Measurements from ENCODE around the gene IPMK.

IPMK gene

GRCh38 chr10:58150290-58150689, 117.4 kb downstream of the IPMK start (continued):
- TF ChIP-seq CTCF (tag by site-specific recombination; IDR thresholded peaks at IDR 0.05) = no peak
- no peak for TF ChIP-seq ZNF266 (tag by site-specific recombination; IDR thresholded peaks at IDR 0.05; ENCODE audit: low read depth)
- no peak for TF ChIP-seq ZNF707 (tag by site-specific recombination; IDR thresholded peaks at IDR 0.05)
- no peak for TF ChIP-seq ZNF621 (tag by site-specific recombination; IDR thresholded peaks at IDR 0.05)
- TF ChIP-seq ZNF155 (tag by site-specific recombination; IDR thresholded peaks at IDR 0.05) = no peak
- TF ChIP-seq ZBTB20 (tag by site-specific recombination; IDR thresholded peaks at IDR 0.05) = no peak
- TF ChIP-seq ZXDB (tag by site-specific recombination; IDR thresholded peaks at IDR 0.05) = no peak
- TF ChIP-seq ZNF555 (tag by site-specific recombination; conservative IDR thresholded peaks at IDR 0.05) = no peak

DNA sequence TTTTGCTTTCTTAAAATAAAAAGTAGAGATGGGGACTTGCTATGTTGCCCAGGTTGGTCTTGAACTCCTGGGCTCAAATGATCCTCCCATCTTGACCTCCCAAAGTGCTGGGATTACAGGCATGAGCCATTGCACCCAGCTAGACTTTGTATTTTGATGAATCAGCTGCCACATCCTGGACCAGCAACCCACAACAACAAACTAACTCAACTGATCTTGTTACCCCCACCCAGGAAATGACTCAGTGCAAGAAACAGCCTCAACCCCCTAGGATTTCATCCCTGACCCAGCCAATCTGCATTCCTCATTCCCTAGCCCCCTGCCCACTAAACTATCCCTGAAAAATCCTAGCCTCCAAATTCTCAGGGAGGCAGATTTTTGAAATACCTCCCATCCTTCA, 123.8 kb downstream of the IPMK start:
- Histone ChIP-seq H3K36me3 (ENCODE audit: control insufficient read depth in 2 of 2, insufficient read depth in 1 of 2, low read length in 2 of 2) (no peaks in the 10 kb centered on the region), H3K4me1 (ENCODE audit: control insufficient read depth, insufficient read depth, low read length) (no peaks in the 10 kb centered on the region), H3K9me3 (ENCODE audit: control insufficient read depth, insufficient read depth, low read depth, low read length) (no peaks in the 10 kb centered on the region), H3K4me3 (ENCODE audit: low read depth, low read length) (no peak overlapping the region), H3K27ac (ENCODE audit: extremely low read depth, low read depth, low read length) (no peak overlapping the region)
- TF ChIP-seq BCL11B (tag by site-specific recombination; IDR thresholded peaks at IDR 0.05; ENCODE audit: low read depth) (no peak), ZNF221 (tag by site-specific recombination; IDR thresholded peaks at IDR 0.05; ENCODE audit: borderline replicate concordance) (no peak), ZNF175 (tag by site-specific recombination; IDR thresholded peaks at IDR 0.05) (no peak), ZNF394 (tag by site-specific recombination; IDR thresholded peaks at IDR 0.05; ENCODE audit: borderline replicate concordance) (no peak), HOXA7 (CRISPR knock-in tag; IDR thresholded peaks at IDR 0.05; ENCODE audit: borderline replicate concordance) (no peak), ZNF37A (tag by site-specific recombination; IDR thresholded peaks at IDR 0.05) (no peak), ZNF510 (tag by site-specific recombination; IDR thresholded peaks at IDR 0.05; ENCODE audit: insufficient replicate concordance) (no peak), ZNF843 (tag by site-specific recombination; IDR thresholded peaks at IDR 0.05) (no peak), RBAK (tag by site-specific recombination; IDR thresholded peaks at IDR 0.05) (no peak)
- TF ChIP-seq, protein P1, sequence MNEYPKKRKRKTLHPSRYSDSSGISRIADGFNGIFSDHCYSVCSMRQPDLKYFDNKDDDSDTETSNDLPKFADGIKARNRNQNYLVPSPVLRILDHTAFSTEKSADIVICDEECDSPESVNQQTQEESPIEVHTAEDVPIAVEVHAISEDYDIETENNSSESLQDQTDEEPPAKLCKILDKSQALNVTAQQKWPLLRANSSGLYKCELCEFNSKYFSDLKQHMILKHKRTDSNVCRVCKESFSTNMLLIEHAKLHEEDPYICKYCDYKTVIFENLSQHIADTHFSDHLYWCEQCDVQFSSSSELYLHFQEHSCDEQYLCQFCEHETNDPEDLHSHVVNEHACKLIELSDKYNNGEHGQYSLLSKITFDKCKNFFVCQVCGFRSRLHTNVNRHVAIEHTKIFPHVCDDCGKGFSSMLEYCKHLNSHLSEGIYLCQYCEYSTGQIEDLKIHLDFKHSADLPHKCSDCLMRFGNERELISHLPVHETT (tag by site-specific recombination; IDR thresholded peaks at IDR 0.05) = no peak
- TF ChIP-seq, protein P2, sequence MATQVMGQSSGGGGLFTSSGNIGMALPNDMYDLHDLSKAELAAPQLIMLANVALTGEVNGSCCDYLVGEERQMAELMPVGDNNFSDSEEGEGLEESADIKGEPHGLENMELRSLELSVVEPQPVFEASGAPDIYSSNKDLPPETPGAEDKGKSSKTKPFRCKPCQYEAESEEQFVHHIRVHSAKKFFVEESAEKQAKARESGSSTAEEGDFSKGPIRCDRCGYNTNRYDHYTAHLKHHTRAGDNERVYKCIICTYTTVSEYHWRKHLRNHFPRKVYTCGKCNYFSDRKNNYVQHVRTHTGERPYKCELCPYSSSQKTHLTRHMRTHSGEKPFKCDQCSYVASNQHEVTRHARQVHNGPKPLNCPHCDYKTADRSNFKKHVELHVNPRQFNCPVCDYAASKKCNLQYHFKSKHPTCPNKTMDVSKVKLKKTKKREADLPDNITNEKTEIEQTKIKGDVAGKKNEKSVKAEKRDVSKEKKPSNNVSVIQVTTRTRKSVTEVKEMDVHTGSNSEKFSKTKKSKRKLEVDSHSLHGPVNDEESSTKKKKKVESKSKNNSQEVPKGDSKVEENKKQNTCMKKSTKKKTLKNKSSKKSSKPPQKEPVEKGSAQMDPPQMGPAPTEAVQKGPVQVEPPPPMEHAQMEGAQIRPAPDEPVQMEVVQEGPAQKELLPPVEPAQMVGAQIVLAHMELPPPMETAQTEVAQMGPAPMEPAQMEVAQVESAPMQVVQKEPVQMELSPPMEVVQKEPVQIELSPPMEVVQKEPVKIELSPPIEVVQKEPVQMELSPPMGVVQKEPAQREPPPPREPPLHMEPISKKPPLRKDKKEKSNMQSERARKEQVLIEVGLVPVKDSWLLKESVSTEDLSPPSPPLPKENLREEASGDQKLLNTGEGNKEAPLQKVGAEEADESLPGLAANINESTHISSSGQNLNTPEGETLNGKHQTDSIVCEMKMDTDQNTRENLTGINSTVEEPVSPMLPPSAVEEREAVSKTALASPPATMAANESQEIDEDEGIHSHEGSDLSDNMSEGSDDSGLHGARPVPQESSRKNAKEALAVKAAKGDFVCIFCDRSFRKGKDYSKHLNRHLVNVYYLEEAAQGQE (tag by site-specific recombination; IDR thresholded peaks at IDR 0.05) = no peak
- CTCF ChIA-PET = no interaction called here
- POLR2A ChIA-PET = no interaction called here

Data from HEK293 (cell line).